ENCODE data around the gene SAGE1. TPM values are rescaled to one million over a fixed set of nuclear protein-coding genes. Genes with fewer than 3 reads are reported as not detected.
"Not testable (repeated sequence)": the region's sequence is repeated elsewhere in the genome, so short reads cannot be mapped to it uniquely, and the experiment has no call there.

Gene SAGE1
- total and polyA plus RNA-seq, 12 donors, result not detected

- WGBS, 2 donors, result 89 to 90% methylated on average over 14 of the region's 14 CpGs
- no peak for DNase-seq
- H3K4me3 ChIP-seq, result no peak overlapping the region
- H3K9me3 ChIP-seq, result peaks cover 0 to 7% (median 0%) of the 10 kb centered on the region in 11 donors
- intact Hi-C loops (cut with DNase I), result no loop called here
- H3K4me1 ChIP-seq, result no peaks in the 10 kb centered on the region
- H3K27ac ChIP-seq, result no peak overlapping the region
- no peaks in the 10 kb centered on the region for H3K27me3 ChIP-seq
- H3K36me3 ChIP-seq, result no peaks in the 10 kb centered on the region
- TF ChIP-seq CTCF (IDR thresholded peaks at IDR 0.05), result no peak
- ATAC-seq, result no peak
These were observed 3.4 kb upstream of the SAGE1 start for GRCh38 chrX:135890087-135890585.

GRCh38 chrX:135892781-135893180 is 735 bp upstream of the SAGE1 start:
- 85 to 88% methylated on average over 11 of the region's 11 CpGs for WGBS, 2 donors
- no peak overlapping the region for H3K4me3 ChIP-seq
- no peaks in the 10 kb centered on the region for H3K4me1 ChIP-seq
- intact Hi-C loops (cut with DNase I), result no loop called here
- no peak overlapping the region for H3K27ac ChIP-seq
- no peak for DNase-seq
- TF ChIP-seq CTCF (IDR thresholded peaks at IDR 0.05), result no peak
- H3K36me3 ChIP-seq, result no peaks in the 10 kb centered on the region
- peaks cover 0 to 7% (median 0%) of the 10 kb centered on the region in 11 donors for H3K9me3 ChIP-seq
- no peak for ATAC-seq
- no peaks in the 10 kb centered on the region for H3K27me3 ChIP-seq

- intact Hi-C loops (cut with DNase I), result no loop called here
- Histone ChIP-seq H3K27me3 (peaks cover 0 to 32% (median 0%) of the 10 kb centered on the region in 7 donors), H3K9me3 (no peaks in the 10 kb centered on the region), H3K27ac (no peak overlapping the region), H3K4me1 (no peaks in the 10 kb centered on the region), H3K4me3 (no peak overlapping the region), H3K36me3 (no peaks in the 10 kb centered on the region)
- ATAC-seq (no peak), DNase-seq (no peak)
- 81 to 82% methylated on average over 5 of the region's 5 CpGs for WGBS, 2 donors
- no peak for TF ChIP-seq CTCF (IDR thresholded peaks at IDR 0.05)
These were observed 16.7 kb downstream of the SAGE1 start for GRCh38 chrX:135910251-135910650.

- WGBS, 2 donors, result 86% methylated on average over 5 of the region's 5 CpGs
- peaks cover 0 to 59% (median 0%) of the 10 kb centered on the region in 7 donors for H3K27me3 ChIP-seq
- no peaks in the 10 kb centered on the region for H3K36me3 ChIP-seq
- TF ChIP-seq CTCF (IDR thresholded peaks at IDR 0.05), result no peak
- no peaks in the 10 kb centered on the region for H3K9me3 ChIP-seq
- intact Hi-C loops (cut with DNase I), result no loop called here
- no peak for DNase-seq
- H3K4me3 ChIP-seq, result no peak overlapping the region
- H3K4me1 ChIP-seq, result no peaks in the 10 kb centered on the region
- no peak for ATAC-seq
- H3K27ac ChIP-seq, result no peak overlapping the region
These were observed 20.9 kb downstream of the SAGE1 start for GRCh38 chrX:135914404-135914803.

- H3K27ac ChIP-seq, DNase-seq, ATAC-seq, H3K36me3 ChIP-seq, H3K4me1 ChIP-seq, H3K4me3 ChIP-seq, H3K9me3 ChIP-seq: not testable (repeated sequence)
- intact Hi-C loops (cut with DNase I), result loop anchor here in 1 of 10 donors (10.0 kb wide), 2 partner anchors 286 to 436 kb away; no protein-coding TSS in a partner anchor
- WGBS, 2 donors, result 63 to 82% methylated on average over 1 of the region's 1 CpG
- H3K27me3 ChIP-seq, result peaks cover 0 to 48% (median 0%) of the 10 kb centered on the region in 7 donors
These were observed 27.0 kb downstream of the SAGE1 start for GRCh38 chrX:135920516-135920915.

Data from heart right ventricle (tissue), 16 donors.